Rectal smooth muscle tissue (tissue), 1 donor: ENCODE measurements around the gene C11orf98.
"Not testable (repeated sequence)": the region's sequence is repeated elsewhere in the genome, so short reads cannot be mapped to it uniquely, and the experiment has no call there.

Source experiments
- H3K27ac ChIP-seq: one replicate; pipeline ENCODE4 v1.7.0; 2013; ENCODE audit warnings: low read depth, low read length, inconsistent platforms
- H3K27me3 ChIP-seq: one replicate; pipeline ENCODE4 v1.7.0; 2013; ENCODE audit warnings: low read length; ENCODE audit not compliant: control insufficient read depth, insufficient read depth
- H3K36me3 ChIP-seq: one replicate; pipeline ENCODE4 v1.7.0; 2013; ENCODE audit warnings: low read length; ENCODE audit not compliant: control insufficient read depth, insufficient read depth
- H3K4me1 ChIP-seq: one replicate; pipeline ENCODE4 v1.7.0; 2013; ENCODE audit warnings: low read length; ENCODE audit not compliant: control insufficient read depth, insufficient read depth
- H3K4me3 ChIP-seq: one replicate; pipeline ENCODE4 v1.7.0; 2013; ENCODE audit warnings: low read length
- H3K9ac ChIP-seq: one replicate; pipeline ENCODE4 v1.7.0; 2013; ENCODE audit warnings: low read length

The C11orf98 gene

DNA sequence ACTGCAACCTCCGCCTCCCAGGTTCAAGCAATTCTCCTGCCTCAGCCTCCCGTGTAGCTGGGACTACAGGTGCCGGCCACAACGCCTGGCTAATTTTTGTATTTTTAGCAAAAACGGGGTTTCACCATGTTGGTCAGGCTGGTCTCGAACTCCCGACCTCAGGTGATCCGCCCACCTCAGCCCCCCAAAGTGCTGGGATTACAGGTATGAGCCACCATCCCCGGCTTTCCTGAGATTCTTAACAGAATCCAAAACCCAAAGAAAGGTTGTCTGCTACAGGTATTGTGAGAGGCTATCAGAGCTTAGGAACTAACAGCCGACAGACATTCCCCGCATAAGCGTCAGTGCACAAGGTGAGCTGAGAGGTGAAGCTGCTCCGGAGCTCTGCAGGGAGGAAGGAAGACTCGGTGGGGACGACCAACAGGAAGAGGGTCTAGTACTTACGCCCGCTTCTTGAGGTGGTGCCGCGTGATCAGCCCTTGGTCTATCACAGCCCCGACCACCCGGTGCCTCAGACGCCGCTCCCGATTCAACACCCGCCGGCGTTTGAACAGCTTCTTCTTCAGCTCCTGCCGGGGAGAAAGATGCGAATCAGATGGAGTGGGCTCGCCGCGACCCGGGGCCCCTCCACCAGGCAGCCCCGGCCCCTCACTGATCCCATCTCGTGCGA is 470 bp downstream of the C11orf98 start:
- peak overlapping the region; percentile 42 for H3K9ac ChIP-seq
- no peaks in the 10 kb centered on the region for H3K27me3 ChIP-seq
- peak overlapping the region; percentile 89 for H3K27ac ChIP-seq
- peaks cover 11% of the 10 kb centered on the region for H3K36me3 ChIP-seq
- peak overlapping the region; percentile 86 for H3K4me3 ChIP-seq
- peaks cover 17% of the 10 kb centered on the region for H3K4me1 ChIP-seq

DNA sequence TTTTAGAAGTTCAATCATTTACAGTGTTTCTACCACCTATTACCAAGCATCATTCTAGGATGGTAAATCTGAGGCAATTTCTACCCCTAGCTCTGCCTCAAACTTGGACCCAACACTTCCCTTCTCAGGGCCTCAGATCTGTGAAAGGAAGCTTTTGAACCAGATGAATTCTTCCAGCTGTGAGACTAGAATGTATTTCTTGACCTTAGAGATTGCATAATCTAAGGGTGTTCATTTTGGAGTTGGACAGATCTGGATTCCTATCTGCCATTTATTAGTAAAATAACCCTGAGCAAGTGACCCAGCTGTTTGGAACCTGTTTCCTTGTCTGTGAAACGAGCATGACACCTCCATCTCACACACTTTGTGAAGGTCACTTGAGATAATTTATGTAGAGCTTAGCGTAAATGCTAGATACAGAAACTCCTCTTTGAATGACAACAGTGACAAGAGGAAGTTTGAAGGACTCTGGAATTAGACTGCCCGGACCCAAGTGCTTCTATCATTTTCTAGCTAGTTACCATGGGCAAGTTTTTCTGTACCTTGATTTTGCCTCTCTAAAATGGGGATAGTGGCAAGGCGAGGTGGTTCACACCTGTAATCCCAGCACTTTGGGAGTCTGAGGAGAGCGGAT is 8.1 kb downstream of the C11orf98 start:
- H3K4me3 ChIP-seq, result no peak overlapping the region

DNA sequence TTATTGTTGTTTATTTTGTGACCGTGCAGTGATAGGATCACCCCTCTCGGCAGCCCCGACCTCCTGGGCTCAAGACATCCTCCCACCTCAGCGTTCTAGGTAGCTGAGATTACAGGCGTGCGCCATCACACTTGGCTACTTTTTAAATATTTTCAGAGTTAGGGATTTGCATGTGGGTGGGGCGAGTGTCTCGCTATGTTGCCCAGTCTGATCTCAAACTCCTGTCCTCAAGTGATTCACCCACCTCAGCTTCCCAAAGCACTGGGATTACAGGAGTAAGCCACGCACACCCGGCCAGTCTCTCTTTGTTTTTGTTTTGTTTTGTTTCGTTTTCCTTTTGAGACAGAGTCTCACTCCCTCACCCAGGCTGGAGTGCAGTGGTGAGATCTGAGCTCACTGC is 10.7 kb downstream of the C11orf98 start:
- H3K9ac ChIP-seq, result no peak overlapping the region
- H3K36me3 ChIP-seq, result peaks cover 5% of the 10 kb centered on the region
- no peak overlapping the region for H3K27ac ChIP-seq
- peaks cover 6% of the 10 kb centered on the region for H3K4me1 ChIP-seq
- no peak overlapping the region for H3K4me3 ChIP-seq
- H3K27me3 ChIP-seq, result no peaks in the 10 kb centered on the region

More for the DNA sequence above, 8.1 kb downstream of the C11orf98 start:
- peaks cover 6% of the 10 kb centered on the region for H3K4me1 ChIP-seq
- H3K36me3 ChIP-seq, result no peaks in the 10 kb centered on the region
- H3K9ac ChIP-seq, result no peak overlapping the region
- no peaks in the 10 kb centered on the region for H3K27me3 ChIP-seq
- no peak overlapping the region for H3K27ac ChIP-seq

DNA sequence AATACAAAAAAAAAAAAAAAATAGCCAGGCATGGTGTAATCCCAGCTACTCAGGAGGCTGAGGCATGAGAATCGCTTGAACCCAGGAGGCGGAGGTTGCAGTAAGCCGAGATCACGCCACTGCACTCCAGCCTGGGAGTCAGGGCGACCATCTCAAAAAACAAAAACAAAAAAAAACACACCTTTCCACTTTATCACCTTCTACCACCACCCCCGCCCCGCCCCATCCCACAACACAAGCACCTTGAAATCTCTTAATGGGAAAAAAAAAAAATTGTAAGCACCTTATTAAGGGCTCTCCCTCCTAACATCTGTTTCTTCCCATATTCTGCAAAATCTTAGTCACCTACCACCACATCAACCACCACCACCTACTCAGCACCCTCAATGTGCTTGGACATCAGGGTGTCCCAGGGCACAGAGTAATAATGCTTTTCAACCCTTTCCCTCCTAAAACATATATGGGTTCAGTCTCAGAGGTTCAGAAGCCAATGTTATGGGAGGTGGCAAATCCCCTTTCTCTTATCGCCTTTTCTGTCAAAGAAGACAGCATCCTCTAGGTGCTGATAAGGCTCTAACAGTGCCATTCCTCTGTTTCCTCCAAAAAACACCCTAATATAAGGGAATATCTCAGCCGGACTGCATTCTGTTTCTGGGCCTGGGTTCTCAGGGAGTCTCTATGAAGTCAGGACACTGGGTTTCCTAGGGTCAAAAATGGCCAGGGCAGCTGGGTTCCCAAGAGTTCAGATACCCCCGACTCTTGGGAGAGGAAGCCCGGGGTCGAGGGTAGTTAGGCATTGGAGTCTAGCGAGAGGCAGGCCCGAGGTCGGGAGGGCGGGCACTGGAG is 12.6 kb downstream of the C11orf98 start:
- Histone ChIP-seq H3K9ac (peak overlapping the region; percentile 67), H3K27me3 (no peaks in the 10 kb centered on the region), H3K4me3 (peak overlapping the region; percentile 65), H3K27ac (peak overlapping the region; percentile 81), H3K4me1 (peaks cover 6% of the 10 kb centered on the region), H3K36me3 (peaks cover 21% of the 10 kb centered on the region)

DNA sequence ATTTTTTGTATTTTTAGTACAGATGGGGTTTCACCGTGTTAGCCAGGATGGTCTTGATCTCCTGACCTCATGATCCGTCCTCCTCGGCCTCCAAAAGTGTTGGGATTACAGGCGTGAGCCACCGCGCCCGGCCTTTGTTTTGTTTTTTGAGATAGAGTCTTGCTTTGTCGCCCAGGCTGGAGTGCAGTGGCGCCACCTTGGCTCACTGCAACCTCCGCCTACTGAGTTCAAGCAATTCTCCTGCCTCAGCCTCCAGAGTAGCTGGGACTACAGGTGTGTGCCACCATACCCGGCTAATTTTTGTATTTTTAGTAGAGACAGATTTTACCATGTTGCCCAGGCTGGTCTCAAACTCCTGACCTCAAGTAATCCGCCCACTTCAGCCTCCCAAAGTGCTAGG is 14.7 kb downstream of the C11orf98 start:
- not testable (repeated sequence) for H3K4me3 ChIP-seq, H3K27ac ChIP-seq, H3K27me3 ChIP-seq, H3K9ac ChIP-seq
- Histone ChIP-seq H3K36me3 (peaks cover 21% of the 10 kb centered on the region), H3K4me1 (peaks cover 14% of the 10 kb centered on the region)

DNA sequence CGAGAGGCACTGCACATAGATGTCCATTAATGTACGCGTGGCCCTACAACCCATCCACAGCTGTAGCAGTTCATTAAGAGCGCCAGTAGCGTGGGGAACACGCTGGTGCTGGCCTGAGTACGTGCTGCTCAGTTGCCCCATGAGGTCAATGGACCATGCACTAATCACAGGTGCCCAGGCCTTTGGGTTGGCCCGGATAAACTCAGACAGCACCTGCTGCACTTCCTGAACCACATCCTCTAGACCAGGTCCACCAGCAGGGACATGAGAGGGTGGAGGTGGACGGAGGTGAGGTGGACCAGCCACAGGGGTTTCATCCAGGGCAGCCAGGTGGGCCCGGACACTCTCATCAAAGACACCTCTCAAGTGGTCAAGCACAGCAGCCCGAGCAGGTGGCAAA is 15.5 kb downstream of the C11orf98 start:
- peaks cover 18% of the 10 kb centered on the region for H3K4me1 ChIP-seq
- peaks cover 21% of the 10 kb centered on the region for H3K36me3 ChIP-seq
- no peak overlapping the region for H3K9ac ChIP-seq
- no peak overlapping the region for H3K27ac ChIP-seq
- no peaks in the 10 kb centered on the region for H3K27me3 ChIP-seq
- no peak overlapping the region for H3K4me3 ChIP-seq

DNA sequence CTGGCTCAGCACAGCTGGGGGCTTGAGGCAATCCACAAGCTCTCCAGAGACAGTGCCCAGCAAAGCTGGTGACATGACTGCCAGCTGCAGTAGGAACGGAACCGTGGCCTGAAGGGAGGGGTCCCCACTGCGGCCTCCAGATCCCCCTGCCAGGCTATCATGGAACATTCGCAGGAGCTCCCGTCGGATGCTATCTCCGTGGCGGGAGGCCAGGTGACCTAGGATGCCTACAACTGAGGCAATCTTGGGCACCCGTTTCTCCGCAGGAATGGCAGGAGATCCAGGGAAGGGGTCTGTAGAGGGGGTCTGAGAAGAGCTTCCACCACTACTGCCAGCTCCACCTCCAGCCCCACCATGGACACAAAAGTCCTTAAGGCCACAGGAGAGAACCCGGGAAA is 16.0 kb downstream of the C11orf98 start:
- H3K4me1 ChIP-seq, result peaks cover 18% of the 10 kb centered on the region
- no peak overlapping the region for H3K9ac ChIP-seq
- H3K4me3 ChIP-seq, result no peak overlapping the region
- H3K27me3 ChIP-seq, result no peaks in the 10 kb centered on the region
- peaks cover 21% of the 10 kb centered on the region for H3K36me3 ChIP-seq
- no peak overlapping the region for H3K27ac ChIP-seq

DNA sequence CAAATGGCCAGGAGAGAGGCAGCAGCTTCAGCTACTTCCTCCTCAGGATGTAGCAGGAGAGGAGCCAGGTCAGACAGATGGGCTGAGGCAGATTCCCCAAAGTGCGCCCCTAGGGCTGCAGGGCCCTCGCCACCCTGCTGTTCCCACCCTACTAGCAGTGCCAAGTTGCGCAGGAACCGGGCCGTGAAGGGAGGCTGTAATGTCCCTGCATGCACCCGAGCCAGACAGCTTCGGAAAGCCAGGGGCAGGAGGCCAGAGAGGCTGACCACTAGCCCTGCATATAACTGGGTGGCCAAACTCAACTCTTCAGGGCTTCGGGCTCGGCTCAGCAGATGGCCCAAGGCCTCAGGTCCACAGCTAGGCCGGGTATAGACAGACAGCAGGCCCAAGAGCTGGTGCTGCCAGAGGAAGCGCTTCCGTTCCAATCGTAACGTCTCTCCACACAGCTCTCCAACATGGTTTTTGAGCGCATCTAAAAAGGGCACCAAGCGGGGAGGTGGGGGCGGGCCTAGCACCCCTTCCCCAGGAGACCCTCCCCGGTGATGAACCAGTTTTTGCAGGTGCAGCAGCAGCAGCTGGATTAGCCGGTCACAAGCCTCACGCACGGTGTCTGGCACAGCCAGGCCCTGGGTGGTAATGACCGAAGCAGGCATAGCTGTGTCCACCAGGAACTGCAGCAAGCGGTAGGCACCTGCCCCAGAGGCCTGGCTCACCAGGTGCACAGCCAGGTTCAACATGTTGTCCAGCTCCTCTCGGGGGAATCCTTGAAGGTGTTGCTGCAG is 16.6 kb downstream of the C11orf98 start:
- Histone ChIP-seq H3K4me1 (peaks cover 18% of the 10 kb centered on the region), H3K27me3 (no peaks in the 10 kb centered on the region), H3K4me3 (no peak overlapping the region), H3K36me3 (peaks cover 21% of the 10 kb centered on the region), H3K27ac (no peak overlapping the region), H3K9ac (no peak overlapping the region)

DNA sequence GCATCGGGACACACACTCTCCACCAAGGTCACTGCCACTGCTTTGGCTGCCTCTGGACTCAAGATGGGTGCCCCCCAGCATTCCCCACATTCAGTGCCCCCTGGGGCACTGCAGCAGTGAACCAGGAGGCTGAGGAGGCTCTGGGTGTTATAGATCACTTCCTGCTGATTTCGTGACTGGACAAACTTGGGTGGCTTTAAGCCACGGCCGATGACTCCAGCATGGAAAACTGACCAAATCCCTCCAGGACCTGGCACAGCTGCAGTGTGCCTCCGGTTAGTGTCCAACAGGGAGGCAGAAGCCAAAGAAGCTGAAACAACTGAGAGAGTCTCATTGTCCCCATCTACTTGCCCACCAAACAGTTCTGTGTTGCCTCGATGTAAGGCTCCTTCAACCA is 17.4 kb downstream of the C11orf98 start:
- Histone ChIP-seq H3K27ac (no peak overlapping the region), H3K36me3 (peaks cover 21% of the 10 kb centered on the region), H3K4me1 (peaks cover 16% of the 10 kb centered on the region), H3K9ac (no peak overlapping the region), H3K27me3 (no peaks in the 10 kb centered on the region), H3K4me3 (no peak overlapping the region)

DNA sequence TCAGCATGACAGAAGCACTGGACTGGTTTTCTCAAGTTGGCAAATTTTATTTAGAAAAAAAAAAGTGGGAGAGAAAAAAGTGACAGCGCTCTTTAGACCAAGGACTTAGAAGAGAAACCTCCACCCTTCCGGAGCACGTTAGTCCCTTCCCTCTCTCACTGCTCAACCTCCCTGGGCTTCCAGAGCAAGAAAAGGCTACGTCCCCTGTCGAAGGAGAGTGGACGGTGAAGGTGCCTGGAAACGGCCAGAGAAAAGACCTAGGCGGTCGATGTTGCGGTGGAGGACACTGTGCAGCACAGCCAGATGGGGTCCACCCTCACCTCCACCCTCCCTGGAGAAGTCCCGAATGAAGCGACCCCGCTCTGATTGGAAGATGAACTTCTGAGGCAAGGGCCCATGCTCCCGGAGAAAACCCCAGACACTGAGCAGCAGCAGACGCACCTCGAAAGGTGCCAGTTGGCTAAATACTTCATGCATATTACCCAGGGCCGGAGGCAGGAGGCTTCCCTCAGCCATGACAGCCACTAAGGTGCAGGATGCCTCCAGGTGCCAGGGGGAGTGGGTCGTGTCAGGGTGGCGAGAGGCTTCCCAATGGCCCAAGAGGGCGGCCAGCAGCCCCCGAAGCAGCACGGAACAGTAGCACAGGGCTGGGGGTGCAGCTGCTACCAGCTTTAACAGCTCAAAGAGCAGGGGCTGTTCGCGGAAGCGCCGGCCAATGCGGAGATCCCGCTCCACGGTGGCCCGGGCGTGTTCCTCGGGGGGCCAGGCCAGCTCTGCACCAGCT is 18.0 kb downstream of the C11orf98 start:
- Histone ChIP-seq H3K4me3 (peak overlapping the region; percentile 48), H3K27ac (peak overlapping the region; percentile 64), H3K9ac (no peak overlapping the region), H3K4me1 (peaks cover 12% of the 10 kb centered on the region), H3K27me3 (no peaks in the 10 kb centered on the region), H3K36me3 (peaks cover 21% of the 10 kb centered on the region)

DNA sequence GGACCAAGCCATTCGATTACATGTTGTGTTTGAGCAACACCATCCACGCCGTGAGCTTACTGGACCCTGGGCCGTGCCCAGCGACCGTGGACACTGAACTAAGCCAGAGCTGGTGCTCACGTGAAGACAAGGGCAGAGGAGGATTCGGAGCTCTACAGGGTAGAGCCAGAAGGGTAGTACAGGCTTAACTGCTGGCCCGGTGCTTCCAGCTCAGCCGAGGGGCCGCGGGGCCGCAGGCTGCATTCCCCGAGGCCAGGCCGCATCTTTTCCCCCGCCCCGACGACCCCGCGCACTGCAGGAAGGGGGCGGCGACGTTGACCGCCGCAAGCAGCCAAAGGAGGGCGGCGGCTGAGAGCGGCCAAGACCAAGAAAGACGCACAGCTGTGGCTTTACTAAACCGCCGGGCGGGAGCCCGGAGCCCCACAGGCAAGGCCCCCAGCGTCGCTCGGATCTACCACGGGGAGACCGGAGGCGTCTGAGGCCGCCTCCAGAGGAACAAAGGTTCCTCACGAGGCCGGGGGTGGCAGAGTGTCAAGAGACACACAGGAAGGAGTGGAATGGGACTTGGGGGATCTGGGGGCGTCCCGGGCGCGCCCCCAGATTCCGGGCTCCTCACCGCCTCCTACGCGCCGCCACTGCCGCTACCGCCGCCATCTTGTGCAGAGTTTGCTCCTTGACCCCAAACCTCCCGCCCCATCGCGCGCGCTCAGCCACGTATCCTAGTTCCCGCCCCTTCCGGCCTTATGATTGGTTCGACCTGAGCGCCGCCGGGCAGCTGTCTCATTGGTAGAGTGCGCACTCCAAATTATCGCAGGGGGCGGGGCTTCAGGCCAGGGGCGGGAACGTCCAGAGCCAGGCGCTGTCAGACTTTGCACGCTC is 18.8 kb downstream of the C11orf98 start, which contains the start of gene GANAB:
Gene GANAB, minus strand, starts transcription at position 668 of the 879 bp plus-strand sequence. Its CDS starts 14 bp downstream, at position 654.
- peaks cover 12% of the 10 kb centered on the region for H3K4me1 ChIP-seq
- H3K36me3 ChIP-seq, result peaks cover 21% of the 10 kb centered on the region
- H3K27me3 ChIP-seq, result no peaks in the 10 kb centered on the region
- peak within 1 kb of the TSS; percentile 90 for H3K9ac ChIP-seq
- H3K4me3 ChIP-seq, result peak within 1 kb of the TSS; percentile 94
- peak within 1 kb of the TSS; percentile 87 for H3K27ac ChIP-seq
